Adrenal gland (tissue), 5 donors: ENCODE data around the gene TPGS2.

ENCODE experiments used
- POLR2A ChIP-seq, 2 donors: fragments of 450-650 bp; IDR thresholded peaks; one replicate each; pipeline ENCODE4 v1.6.1; 2017; ENCODE audit warnings: antibody characterized with exemption in 2 of 2, mild to moderate bottlenecking in 2 of 2, moderate library complexity in 1 of 2
- TF ChIP-seq, protein P1 (sequence below), 6 experiments: fragments of 450-650 bp in 4 of 6; fragments of 200-600 bp in 2 of 6; sonication (generic) in 1 of 6; IDR thresholded peaks; 1 replicate in 5 of 6; 2 replicates in 1 of 6; pipeline versions ENCODE4 v1.5.1 to v1.8.0; 2016 to 2021; ENCODE audit warnings: antibody characterized with exemption in 6 of 6, mild to moderate bottlenecking in 2 of 6, moderate library complexity in 1 of 6
- donor health status: DM: no; HTN: no; CAD: no.

DNA sequence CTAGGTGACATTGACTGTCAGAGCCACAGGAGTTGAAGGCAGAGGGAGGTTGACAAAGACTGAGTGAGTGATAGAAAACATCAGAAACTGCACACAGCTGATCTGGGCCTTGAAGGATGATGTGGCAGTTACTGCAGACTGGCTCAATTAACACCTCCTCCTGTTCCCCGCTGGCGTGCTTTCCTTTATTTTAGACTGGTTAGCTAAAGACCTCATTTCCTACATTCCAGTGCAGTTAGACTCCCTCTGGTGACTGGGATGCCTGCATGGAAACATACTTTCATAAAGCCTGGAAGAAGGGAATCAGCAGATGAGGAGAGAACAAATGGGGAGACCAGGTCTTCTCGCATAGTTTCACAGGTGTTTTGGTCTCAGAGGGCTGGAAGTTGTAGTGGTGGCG lies 7.1 kb downstream of the TPGS2 start:
- TF ChIP-seq, protein P1, sequence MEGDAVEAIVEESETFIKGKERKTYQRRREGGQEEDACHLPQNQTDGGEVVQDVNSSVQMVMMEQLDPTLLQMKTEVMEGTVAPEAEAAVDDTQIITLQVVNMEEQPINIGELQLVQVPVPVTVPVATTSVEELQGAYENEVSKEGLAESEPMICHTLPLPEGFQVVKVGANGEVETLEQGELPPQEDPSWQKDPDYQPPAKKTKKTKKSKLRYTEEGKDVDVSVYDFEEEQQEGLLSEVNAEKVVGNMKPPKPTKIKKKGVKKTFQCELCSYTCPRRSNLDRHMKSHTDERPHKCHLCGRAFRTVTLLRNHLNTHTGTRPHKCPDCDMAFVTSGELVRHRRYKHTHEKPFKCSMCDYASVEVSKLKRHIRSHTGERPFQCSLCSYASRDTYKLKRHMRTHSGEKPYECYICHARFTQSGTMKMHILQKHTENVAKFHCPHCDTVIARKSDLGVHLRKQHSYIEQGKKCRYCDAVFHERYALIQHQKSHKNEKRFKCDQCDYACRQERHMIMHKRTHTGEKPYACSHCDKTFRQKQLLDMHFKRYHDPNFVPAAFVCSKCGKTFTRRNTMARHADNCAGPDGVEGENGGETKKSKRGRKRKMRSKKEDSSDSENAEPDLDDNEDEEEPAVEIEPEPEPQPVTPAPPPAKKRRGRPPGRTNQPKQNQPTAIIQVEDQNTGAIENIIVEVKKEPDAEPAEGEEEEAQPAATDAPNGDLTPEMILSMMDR (IDR thresholded peaks at IDR 0.05): no peak
- TF ChIP-seq POLR2A (IDR thresholded peaks at IDR 0.05): no peak
